C1 segment of cervical spinal cord (tissue), 14 donors: ENCODE measurements around the gene DHX36.

Experiments
- DNase-seq, 14 donors: peaks; one replicate each; lab custom pipeline; 2025; lab: John Stamatoyannopoulos, UW

Gene DHX36

DNA sequence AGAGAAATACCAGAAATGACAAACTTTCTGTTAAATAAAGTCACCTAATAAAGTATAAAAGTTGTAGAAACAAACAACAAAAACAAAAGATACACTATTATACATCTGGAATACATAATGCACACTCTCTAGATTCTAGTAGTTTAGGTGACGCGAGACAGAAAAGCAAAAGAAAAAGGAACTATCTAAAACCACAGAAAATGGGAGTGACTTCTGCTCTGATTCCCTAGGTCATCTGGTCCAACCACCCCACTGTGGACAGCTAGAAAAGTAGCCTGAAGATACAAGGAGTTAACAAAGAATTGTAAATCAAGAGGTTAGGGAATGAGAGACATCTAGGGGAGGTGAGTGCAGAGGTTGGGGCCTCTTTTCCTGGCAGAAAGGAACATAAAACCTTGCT is 39.1 kb downstream of the DHX36 start:
- DNase-seq = no peak

- DNase-seq = no peak
Measured at GRCh38 chr3:154280161-154280560, 44.1 kb downstream of the DHX36 start.

DNA sequence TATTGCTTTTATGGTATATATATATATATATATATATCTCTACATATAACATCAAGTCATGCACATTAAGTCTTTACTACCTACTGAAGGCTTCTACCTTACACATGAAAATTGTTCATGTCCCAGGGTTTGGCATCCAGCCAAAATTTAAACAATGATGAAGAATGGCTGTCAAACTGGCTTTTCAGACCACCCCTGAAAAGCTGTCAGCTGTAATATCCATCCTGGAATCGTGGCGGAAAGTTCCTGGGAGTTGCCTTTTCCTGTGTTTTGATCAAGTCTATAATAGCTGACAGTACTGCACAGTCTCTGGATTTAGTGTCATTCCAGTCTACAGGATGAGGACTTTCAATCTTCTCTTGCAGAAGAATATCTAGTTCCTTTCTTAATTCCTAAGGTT is 48.3 kb downstream of the DHX36 start:
- DNase-seq = no peak

- DNase-seq = no peak
Measured at GRCh38 chr3:154275292-154275691, 49.0 kb downstream of the DHX36 start.

GRCh38 chr3:154274348-154274747 is 49.9 kb downstream of the DHX36 start:
- no peak for DNase-seq

DNA sequence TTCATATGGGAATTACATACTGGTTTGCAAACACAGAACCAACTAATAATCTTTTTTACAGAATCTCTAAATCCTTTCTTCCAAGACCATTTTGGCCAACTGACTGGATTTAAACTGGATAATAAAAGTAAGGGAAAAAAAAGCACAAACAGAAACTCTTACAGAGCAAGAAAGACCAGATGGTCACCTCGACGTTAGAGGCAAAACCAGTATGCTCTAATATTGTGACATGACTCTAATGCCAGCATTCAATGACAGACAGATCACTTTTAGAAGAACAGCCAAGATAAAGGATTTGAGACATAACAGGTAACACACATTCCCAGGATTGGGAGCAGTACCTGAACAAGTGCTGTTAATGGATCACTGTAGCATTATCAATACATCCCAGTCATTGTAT is 50.9 kb downstream of the DHX36 start:
- DNase-seq = peak in 1 of 14 donors; percentile 22

DNA sequence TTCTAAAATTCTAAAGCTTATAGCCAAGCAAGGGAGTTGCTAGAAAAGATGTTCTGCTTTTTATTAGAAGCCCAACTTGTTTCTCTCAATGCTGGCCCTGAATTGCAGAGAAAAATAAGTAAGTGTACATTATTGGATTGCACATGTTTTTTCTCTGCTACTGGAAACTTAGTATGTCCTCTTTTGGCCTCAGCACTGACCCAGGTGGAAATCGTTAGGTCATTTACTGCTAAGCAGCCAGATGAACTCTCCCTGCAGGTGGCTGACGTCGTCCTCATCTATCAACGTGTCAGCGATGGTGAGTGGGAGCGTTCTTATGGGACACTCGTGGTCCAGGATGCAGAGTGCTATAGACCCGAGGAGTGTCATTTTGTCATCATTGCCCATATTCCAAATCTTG is 69.8 kb downstream of the DHX36 start:
- no peak for DNase-seq

DNA sequence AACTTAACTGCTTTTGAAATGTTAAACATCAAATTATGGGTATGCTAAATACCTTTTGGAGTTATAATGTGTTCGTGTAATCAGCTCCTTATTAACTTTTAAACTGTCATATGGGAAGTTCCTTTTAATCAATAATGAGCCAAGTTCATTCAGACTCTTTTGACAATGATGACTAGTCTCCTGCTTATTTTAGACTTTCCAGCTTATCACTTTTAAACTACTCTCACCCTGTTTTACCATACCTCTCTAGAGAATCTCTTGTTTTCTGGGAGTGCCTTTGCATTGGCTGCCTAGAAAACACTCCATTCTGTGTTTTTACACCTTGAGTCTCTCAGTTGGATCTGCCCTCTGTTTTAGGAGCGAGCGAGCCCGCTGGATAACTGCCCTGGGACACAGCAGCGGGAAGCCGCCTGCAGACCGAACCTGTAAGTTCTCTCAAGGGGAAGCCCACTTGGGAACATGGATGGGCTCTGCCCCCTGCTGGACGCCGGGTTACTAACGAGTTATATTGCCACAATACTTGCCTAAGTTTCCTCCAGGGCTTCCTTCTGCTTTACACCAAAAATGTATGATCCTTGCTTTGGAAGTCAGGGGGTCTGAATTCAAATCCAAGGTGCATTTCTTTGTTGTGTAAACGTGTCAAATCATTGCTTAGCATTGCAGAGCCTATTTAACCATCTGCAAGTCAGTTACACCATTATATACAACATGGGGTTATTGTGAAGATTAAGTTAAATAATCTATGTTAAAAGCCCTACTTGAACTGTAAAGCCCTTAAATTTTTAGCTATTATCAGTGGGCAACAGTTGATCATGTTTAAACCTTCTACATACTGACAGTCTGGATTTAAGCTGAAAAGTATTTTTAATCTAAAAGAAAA is 71.3 kb downstream of the DHX36 start:
- peak in 12 of 14 donors; percentile 6 to 84 (median 67) for DNase-seq

DNA sequence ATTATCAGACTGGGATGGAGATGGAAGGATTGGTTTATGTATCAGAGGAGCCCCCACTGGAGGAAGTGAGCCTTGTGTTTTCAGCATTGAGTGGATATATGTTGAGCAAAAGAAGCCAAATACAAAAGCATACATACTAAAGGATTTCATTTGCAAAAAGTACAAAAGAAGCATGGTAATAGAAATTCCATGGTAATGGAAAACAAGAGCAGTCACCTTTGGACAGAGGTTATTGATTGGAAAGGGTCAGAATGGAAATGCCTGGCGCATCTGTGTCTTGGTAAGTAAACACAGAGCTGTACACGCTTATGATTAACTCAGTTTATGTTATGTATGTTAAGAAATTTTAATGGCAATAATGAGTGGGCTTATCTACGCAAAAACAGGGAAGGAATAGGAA is 72.7 kb downstream of the DHX36 start:
- no peak for DNase-seq

- DNase-seq = no peak
Measured at GRCh38 chr3:154250291-154250690, 74.0 kb downstream of the DHX36 start.

- DNase-seq = peak in 5 of 14 donors; percentile 2 to 38 (median 16)
Measured at GRCh38 chr3:154247806-154248415, 76.4 kb downstream of the DHX36 start.

- no peak for DNase-seq
Measured at GRCh38 chr3:154244644-154245043, 79.6 kb downstream of the DHX36 start.

DNA sequence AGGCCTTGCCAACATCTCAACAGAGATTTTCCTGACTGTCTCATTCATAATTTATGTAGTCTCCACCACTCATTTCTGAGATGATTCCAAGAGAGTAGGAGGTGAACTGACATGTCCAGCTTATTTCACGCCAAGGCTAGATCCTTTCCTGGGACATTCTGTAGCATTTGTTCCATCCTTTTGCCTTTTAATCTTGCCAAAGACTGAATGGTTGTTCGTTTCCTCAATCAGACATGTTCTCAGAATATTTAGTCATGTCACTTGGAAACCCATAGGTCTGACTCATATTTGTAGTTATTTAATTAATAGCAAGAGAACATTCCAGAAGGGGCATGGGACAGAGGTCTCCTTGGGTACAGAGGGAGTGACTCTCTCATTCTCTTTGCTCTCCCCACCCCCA is 80.9 kb downstream of the DHX36 start:
- peak in 2 of 14 donors; percentile 7 to 8 for DNase-seq

- DNase-seq = no peak
Measured at GRCh38 chr3:154242766-154243165, 81.5 kb downstream of the DHX36 start.

GRCh38 chr3:154241496-154241895 is 82.8 kb downstream of the DHX36 start:
- DNase-seq = no peak

DNA sequence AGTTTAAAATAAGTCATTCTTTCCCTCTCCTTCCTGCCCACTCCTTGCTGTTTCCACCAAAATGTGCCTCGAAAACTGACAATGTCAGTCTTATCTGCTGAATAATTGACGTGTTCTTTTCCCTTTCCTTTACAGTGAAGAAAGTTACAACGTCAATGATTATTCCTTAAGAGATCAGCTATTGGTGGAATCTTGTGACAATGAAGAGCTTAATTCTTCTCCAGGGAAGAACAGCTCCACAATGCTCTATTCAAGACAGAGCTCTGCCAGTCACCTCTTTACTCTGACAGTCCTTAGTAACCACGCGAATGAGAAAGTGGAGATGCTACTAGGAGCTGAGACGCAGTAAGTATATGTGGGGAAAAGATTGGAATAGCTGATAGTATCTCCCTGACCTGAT is 84.1 kb downstream of the DHX36 start:
- no peak for DNase-seq

- DNase-seq = no peak
Measured at GRCh38 chr3:154236331-154236730, 88.0 kb downstream of the DHX36 start.

- DNase-seq = no peak
Measured at GRCh38 chr3:154235330-154235729, 89.0 kb downstream of the DHX36 start.

GRCh38 chr3:154229217-154229590 is 95.1 kb downstream of the DHX36 start:
- DNase-seq = no peak

DNA sequence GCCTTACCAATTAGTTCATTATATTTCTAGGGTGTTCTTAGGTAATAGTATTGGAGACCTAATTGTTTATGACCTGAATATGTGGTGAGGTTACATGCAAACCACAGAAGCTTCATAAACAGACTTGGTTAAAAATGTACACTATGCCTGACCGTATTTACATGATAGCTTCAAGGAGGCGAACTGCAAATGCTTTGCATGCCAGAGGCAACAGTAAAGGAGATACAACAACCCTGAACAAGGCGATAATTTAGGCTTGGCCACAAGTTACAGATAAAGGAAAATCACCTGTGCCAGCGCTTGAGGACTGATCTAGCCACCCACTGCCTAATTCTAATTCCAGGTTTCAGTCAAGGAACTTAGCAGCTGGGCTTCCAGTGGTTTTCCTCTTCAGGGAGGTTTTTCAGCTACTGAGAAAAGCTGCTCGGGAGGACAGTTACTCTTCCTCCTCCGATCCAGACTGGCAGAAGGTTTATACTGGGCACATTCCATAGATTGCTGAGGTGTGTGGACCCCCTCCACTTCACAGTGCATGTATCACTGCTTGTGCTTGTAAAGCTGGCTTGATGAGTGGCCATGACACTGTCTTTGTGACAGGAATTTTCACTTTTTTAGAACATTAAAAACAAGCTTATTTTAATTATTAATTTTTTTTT is 95.6 kb downstream of the DHX36 start:
- DNase-seq = no peak

DNA sequence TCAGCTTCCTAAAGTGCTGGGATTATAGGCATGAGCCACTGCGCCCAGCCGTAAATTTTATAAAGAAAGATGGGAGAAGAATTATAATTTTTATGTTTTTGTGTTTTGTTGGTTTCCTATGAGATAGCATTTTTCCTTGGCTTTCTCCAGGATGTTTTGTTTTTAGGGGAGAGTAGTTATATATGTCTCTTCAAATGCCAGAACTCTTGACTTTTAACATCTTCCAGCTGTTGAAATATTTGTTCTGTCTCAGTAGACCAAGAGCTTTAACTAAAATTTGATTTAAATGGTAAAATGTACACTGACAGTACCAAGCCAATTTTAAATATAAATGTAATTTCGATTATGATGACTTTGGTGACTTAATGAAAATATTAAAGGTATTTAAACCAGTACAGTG is 96.8 kb downstream of the DHX36 start:
- DNase-seq = no peak

GRCh38 chr3:154225536-154225935 is 98.8 kb downstream of the DHX36 start:
- DNase-seq = no peak

- DNase-seq = no peak
Measured at GRCh38 chr3:154224866-154225265, 99.4 kb downstream of the DHX36 start.
